Subcutaneous abdominal adipose tissue (tissue), 5 donors: ENCODE results near the gene ZNF32.
"Not testable (repeated sequence)": the region's sequence is repeated elsewhere in the genome, so short reads cannot be mapped to it uniquely, and the experiment has no call there.

Experiments
- H3K27ac ChIP-seq: one replicate; pipeline ENCODE4 v1.7.0; 2013; ENCODE audit warnings: low read depth, mild to moderate bottlenecking, inconsistent platforms, low read length, moderate library complexity
- H3K27me3 ChIP-seq, 5 donors: one replicate each; pipeline ENCODE4 v1.7.0; 2013; ENCODE audit warnings: low read length in 5 of 5, inconsistent platforms in 1 of 5; ENCODE audit not compliant: control insufficient read depth in 5 of 5, insufficient read depth in 4 of 5
- H3K36me3 ChIP-seq, 5 donors: one replicate each; pipeline ENCODE4 v1.7.0; 2013; ENCODE audit warnings: low read length in 5 of 5; ENCODE audit not compliant: control insufficient read depth in 5 of 5, insufficient read depth in 5 of 5
- H3K4me1 ChIP-seq, 5 donors: one replicate each; pipeline ENCODE4 v1.7.0; 2013; ENCODE audit warnings: low read length in 5 of 5, mild to moderate bottlenecking in 3 of 5, moderate library complexity in 1 of 5; ENCODE audit not compliant: control insufficient read depth in 5 of 5, insufficient read depth in 5 of 5
- H3K4me3 ChIP-seq, 5 donors: one replicate each; pipeline ENCODE4 v1.7.0; 2013; ENCODE audit warnings: low read length in 5 of 5, low read depth in 1 of 5
- H3K9ac ChIP-seq, 5 donors: one replicate each; pipeline ENCODE4 v1.7.0; 2013; ENCODE audit warnings: low read length in 5 of 5, mild to moderate bottlenecking in 4 of 5, moderate library complexity in 3 of 5
- H3K9me3 ChIP-seq, 5 donors: one replicate each; pipeline ENCODE4 v1.7.0; 2013; ENCODE audit warnings: low read length in 5 of 5; ENCODE audit not compliant: control insufficient read depth in 5 of 5
- donor health status: healthy.
- donor health status: healthy.
- donor health status: healthy.
- donor health status: healthy.
- donor health status: healthy.

The ZNF32 gene

GRCh38 chr10:43616697-43617370 is 31.8 kb downstream of the ZNF32 start:
- peaks cover 6 to 17% (median 13%) of the 10 kb centered on the region in 5 donors for H3K36me3 ChIP-seq
- H3K9me3 ChIP-seq = peaks cover 5 to 19% (median 15%) of the 10 kb centered on the region in 5 donors
- H3K4me1 ChIP-seq = peaks cover 0 to 3% (median 0%) of the 10 kb centered on the region in 5 donors
- H3K27ac ChIP-seq = no peak overlapping the region
- H3K4me3 ChIP-seq = no peak overlapping the region
- no peaks in the 10 kb centered on the region for H3K27me3 ChIP-seq
- H3K9ac ChIP-seq = no peak overlapping the region

GRCh38 chr10:43610636-43611035 is 38.0 kb downstream of the ZNF32 start:
- Histone ChIP-seq H3K4me1 (peaks cover 3 to 13% (median 12%) of the 10 kb centered on the region in 5 donors), H3K27me3 (no peaks in the 10 kb centered on the region), H3K9ac (no peak overlapping the region), H3K36me3 (peaks cover 0 to 26% (median 5%) of the 10 kb centered on the region in 5 donors), H3K9me3 (no peaks in the 10 kb centered on the region), H3K4me3 (no peak overlapping the region), H3K27ac (no peak overlapping the region)

DNA sequence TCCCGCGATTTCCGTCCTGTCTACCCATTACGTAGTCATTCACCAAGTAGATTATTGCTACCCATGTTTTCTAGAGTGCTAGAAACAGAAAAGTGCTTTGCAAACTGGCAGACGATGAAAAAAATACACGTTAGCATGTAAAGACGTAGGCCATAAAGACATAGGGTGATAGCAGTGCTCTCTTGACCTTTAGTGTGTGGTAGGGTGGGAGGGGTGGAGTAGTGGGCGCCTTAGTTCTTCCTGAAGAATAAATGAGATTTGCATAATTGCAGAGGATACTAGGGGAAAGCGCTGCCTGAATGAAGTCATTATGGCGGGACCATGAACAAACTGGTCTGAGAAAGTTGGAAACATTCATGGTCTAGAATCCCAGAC is 41.5 kb downstream of the ZNF32 start:
- peak overlapping the region; percentile 79 to 91 (median 81) for H3K4me3 ChIP-seq
- H3K9ac ChIP-seq = peak overlapping the region in 4 of 5 donors; percentile 53 to 88 (median 82)
- peaks cover 0 to 20% (median 5%) of the 10 kb centered on the region in 5 donors for H3K36me3 ChIP-seq
- H3K4me1 ChIP-seq = peaks cover 3 to 13% (median 12%) of the 10 kb centered on the region in 5 donors
- no peaks in the 10 kb centered on the region for H3K9me3 ChIP-seq
- no peaks in the 10 kb centered on the region for H3K27me3 ChIP-seq
- no peak overlapping the region for H3K27ac ChIP-seq

DNA sequence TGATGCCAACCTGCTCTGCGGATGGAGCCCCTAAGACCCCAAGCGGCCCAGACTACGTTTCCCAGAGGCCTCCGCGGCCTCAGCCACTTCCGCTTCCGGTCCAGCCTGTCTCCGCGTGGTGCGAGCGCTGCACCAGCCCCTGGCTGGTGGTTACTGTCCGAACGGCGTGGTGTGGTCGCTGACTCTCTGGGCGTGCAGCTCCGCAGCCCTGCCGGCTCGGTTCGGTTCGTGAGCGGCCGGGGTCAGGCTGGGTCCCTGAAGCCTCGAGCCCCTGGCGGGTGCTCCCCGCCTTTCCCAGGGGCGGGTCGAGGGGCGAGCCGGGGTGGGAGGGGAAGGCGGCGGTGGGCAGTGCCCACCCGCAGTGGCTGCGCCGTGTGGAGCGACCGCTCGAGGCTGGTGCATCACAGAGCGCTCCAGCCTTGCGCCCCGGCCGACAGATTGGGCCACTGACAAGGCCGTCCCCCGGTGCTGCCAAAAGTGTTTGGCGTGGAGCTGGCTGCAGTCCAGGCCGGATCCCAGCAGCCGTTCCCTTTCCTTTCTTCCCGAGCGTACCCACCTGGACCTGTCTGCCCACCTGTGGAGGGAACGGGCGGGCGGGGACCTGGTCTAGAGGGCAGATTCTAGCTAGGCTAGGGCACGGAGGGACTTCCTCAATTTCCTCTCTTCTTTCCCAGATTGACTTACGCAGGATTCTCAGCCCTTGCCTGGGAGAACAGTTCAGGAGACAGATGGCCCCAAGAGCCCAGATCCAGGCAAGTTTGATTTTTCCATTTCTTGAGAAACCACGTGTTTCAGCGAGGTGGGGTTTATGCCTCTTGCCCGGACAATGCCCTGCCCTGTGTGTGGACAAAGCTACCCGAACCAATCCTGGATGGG is 42.1 kb downstream of the ZNF32 start, which contains the start of gene ZNF485:
TSS of gene ZNF485 (plus strand) at position 116 of the 876 bp plus-strand sequence. CDS start at position 729, 613 bp downstream.
- H3K27ac ChIP-seq = no peak within 1 kb of the TSS
- H3K36me3 ChIP-seq = peaks cover 0 to 20% (median 5%) of the 10 kb centered on the region in 5 donors
- no peaks in the 10 kb centered on the region for H3K27me3 ChIP-seq
- peaks cover 3 to 13% (median 12%) of the 10 kb centered on the region in 5 donors for H3K4me1 ChIP-seq
- H3K9me3 ChIP-seq = no peaks in the 10 kb centered on the region
- peak within 1 kb of the TSS; percentile 53 to 88 (median 81) for H3K9ac ChIP-seq
- peak within 1 kb of the TSS; percentile 79 to 91 (median 81) for H3K4me3 ChIP-seq

DNA sequence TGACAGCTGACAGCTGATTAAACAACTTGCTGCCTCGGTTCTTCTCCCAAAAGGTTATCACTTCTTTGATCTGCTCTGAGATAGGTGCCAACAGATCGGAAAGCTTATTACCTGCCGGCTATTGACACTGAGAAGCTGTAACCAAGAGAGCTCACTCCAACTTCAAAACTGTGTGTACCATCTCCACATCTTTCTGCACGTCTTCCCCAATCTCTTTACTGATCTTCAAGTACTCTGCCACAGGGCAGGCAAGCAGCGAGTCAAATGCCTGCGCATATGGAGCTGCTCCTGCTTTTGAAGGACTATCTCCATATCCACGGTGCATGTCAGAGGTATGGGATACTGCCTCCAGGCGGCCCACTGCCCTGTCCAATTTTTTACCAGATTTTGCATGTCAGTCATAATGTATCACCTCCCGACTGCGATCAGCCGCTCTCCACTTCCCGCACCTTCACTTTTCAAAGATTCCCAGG is 42.8 kb downstream of the ZNF32 start:
- Histone ChIP-seq H3K9me3 (no peaks in the 10 kb centered on the region), H3K4me3 (peak overlapping the region; percentile 63 to 91 (median 81)), H3K9ac (peak overlapping the region in 2 of 5 donors; percentile 81 to 83), H3K4me1 (peaks cover 3 to 13% (median 12%) of the 10 kb centered on the region in 5 donors), H3K27ac (no peak overlapping the region), H3K36me3 (peaks cover 0 to 19% (median 3%) of the 10 kb centered on the region in 5 donors), H3K27me3 (no peaks in the 10 kb centered on the region)

DNA sequence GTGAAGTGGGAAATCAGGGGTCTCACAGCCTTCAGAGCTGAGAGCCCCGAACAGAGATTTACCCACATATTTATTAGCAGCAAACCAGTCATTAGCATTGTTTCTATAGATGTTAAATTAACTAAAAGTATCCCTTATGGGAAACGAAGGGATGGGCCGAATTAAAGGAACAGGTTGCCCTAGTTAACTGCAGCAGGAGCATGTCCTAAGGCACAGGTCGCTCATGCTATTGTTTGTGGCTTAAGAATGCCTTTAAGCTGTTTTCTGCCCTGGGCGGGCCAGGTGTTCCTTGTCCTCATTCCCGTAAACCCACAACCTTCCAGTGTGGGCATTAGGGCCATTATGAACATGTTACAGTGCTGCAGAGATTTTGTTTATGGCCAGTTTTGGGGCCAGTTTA is 47.1 kb downstream of the ZNF32 start:
- not testable (repeated sequence) for H3K9ac ChIP-seq, H3K27ac ChIP-seq, H3K9me3 ChIP-seq, H3K4me3 ChIP-seq, H3K4me1 ChIP-seq, H3K36me3 ChIP-seq, H3K27me3 ChIP-seq

DNA sequence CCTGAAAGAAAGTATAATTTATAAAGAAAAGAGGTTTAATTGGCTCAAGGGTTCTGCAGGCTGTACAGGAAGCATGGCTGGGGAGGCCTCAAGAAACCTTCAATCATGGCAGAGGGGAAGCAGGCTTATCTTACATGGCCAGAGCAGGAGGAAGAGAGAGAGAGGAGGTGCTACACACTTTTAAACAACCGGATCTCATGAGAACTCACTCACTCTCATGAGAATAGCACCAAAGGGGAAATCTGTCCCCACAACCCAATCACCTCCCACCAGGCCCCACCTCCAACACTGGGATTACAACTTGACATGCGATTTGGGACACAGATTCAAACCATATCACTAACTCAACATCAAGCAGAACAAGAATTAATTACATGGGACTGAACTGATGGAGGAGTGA is 49.3 kb downstream of the ZNF32 start:
- Histone ChIP-seq H3K27me3 (no peaks in the 10 kb centered on the region), H3K4me3 (no peak overlapping the region), H3K36me3 (no peaks in the 10 kb centered on the region), H3K9ac (no peak overlapping the region), H3K4me1 (peaks cover 1 to 22% (median 12%) of the 10 kb centered on the region in 5 donors), H3K27ac (no peak overlapping the region), H3K9me3 (no peaks in the 10 kb centered on the region)

- Histone ChIP-seq H3K27me3 (no peaks in the 10 kb centered on the region), H3K4me3 (no peak overlapping the region), H3K9ac (no peak overlapping the region), H3K4me1 (peaks cover 1 to 22% (median 12%) of the 10 kb centered on the region in 5 donors), H3K27ac (no peak overlapping the region), H3K36me3 (no peaks in the 10 kb centered on the region), H3K9me3 (no peaks in the 10 kb centered on the region)
Measured at GRCh38 chr10:43598446-43598845, 50.2 kb downstream of the ZNF32 start.

DNA sequence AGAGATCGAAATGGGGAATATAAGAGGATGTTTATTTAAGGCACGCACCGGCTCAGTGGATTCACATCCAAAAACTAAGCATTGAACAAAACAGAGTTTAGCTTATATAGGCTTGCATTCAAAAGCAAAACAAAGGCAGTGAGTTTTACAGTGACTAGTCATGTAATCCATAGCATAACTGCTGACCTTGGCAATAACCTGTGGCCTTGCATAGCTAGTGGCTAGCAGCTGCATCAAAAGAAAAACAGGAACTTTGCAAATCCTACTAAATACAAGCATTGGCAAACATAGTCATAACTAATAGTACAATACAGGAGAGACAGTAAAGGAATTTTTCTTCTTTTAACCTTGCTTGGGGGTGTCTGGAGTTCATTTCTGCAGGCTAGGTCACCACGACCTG is 52.1 kb downstream of the ZNF32 start:
- Histone ChIP-seq H3K27me3 (no peaks in the 10 kb centered on the region), H3K36me3 (no peaks in the 10 kb centered on the region), H3K4me1 (peaks cover 1 to 22% (median 12%) of the 10 kb centered on the region in 5 donors), H3K9ac (no peak overlapping the region), H3K9me3 (peaks cover 0 to 5% (median 2%) of the 10 kb centered on the region in 5 donors), H3K27ac (no peak overlapping the region), H3K4me3 (no peak overlapping the region)
